ENCODE measurements around the gene VSX1. TPM values are rescaled to one million over a fixed set of nuclear protein-coding genes. Genes with fewer than 3 reads are reported as not detected.

VSX1 gene
- total and polyA plus RNA-seq, 2 experiments from 2014 or later: not detected

- no peak for DNase-seq (ENCODE audit: low spot score)
- 15% methylated on average over 38 of the region's 38 CpGs for WGBS (ENCODE audit: low lambda C conversion rate, missing lambda C conversion rate)
- Histone ChIP-seq H3K9me2 (replicated peaks; ENCODE audit: insufficient read depth) (no peaks in the 10 kb centered on the region), H3K4me3 (no peak overlapping the region), H2AFZ (no peak overlapping the region), H3K79me2 (no peaks in the 10 kb centered on the region), H3K4me1 (ENCODE audit: insufficient read depth) (no peaks in the 10 kb centered on the region), H4K20me1 (ENCODE audit: insufficient read depth, poor library complexity, severe bottlenecking) (no peaks in the 10 kb centered on the region), H3K27ac (no peak overlapping the region), H3K4me2 (peak overlapping the region; percentile 73), H3K9me3 (ENCODE audit: low read depth) (no peaks in the 10 kb centered on the region), H3K27me3 (peaks cover 84% of the 10 kb centered on the region), H3K36me3 (replicated peaks; ENCODE audit: insufficient read depth, low read depth) (no peaks in the 10 kb centered on the region)
- TF ChIP-seq EZH2 (IDR thresholded peaks at IDR 0.05; ENCODE audit: borderline replicate concordance) (peak; percentile 67), EZH2phosphoT487 (IDR thresholded peaks at IDR 0.05; ENCODE audit: low read depth, severe bottlenecking, unreplicated experiment) (no peak), CTCF (IDR thresholded peaks at IDR 0.05; ENCODE audit: poor library complexity) (no peak)
These were observed 4.3 kb downstream of the VSX1 start for GRCh38 chr20:25077610-25078169.

GRCh38 chr20:25076731-25077609 is 5.0 kb downstream of the VSX1 start:
- no peaks in the 10 kb centered on the region for H3K79me2 ChIP-seq
- no peak overlapping the region for H3K27ac ChIP-seq
- DNase-seq (ENCODE audit: low spot score): no peak
- H3K4me2 ChIP-seq: peak overlapping the region; percentile 73
- H3K27me3 ChIP-seq: peaks cover 84% of the 10 kb centered on the region
- H2AFZ ChIP-seq: no peak overlapping the region
- H3K36me3 ChIP-seq (replicated peaks; ENCODE audit: insufficient read depth, low read depth): no peaks in the 10 kb centered on the region
- H3K9me2 ChIP-seq (replicated peaks; ENCODE audit: insufficient read depth): no peaks in the 10 kb centered on the region
- H3K4me1 ChIP-seq (ENCODE audit: insufficient read depth): no peaks in the 10 kb centered on the region
- no peaks in the 10 kb centered on the region for H4K20me1 ChIP-seq (ENCODE audit: insufficient read depth, poor library complexity, severe bottlenecking)
- H3K9me3 ChIP-seq (ENCODE audit: low read depth): no peaks in the 10 kb centered on the region
- H3K4me3 ChIP-seq: no peak overlapping the region
- TF ChIP-seq EZH2phosphoT487 (IDR thresholded peaks at IDR 0.05; ENCODE audit: low read depth, severe bottlenecking, unreplicated experiment) (no peak), EZH2 (IDR thresholded peaks at IDR 0.05; ENCODE audit: borderline replicate concordance) (no peak), CTCF (IDR thresholded peaks at IDR 0.05; ENCODE audit: poor library complexity) (peak; percentile 14)
- 50% methylated on average over 14 of the region's 14 CpGs for whole genome bisulfite sequencing (ENCODE audit: low lambda C conversion rate, missing lambda C conversion rate)

GRCh38 chr20:25076201-25076600 is 5.7 kb downstream of the VSX1 start:
- Histone ChIP-seq H4K20me1 (ENCODE audit: insufficient read depth, poor library complexity, severe bottlenecking) (no peaks in the 10 kb centered on the region), H3K9me2 (replicated peaks; ENCODE audit: insufficient read depth) (no peaks in the 10 kb centered on the region), H2AFZ (no peak overlapping the region), H3K36me3 (replicated peaks; ENCODE audit: insufficient read depth, low read depth) (no peaks in the 10 kb centered on the region), H3K79me2 (no peaks in the 10 kb centered on the region), H3K27me3 (peaks cover 84% of the 10 kb centered on the region), H3K4me2 (no peak overlapping the region), H3K4me3 (no peak overlapping the region), H3K27ac (no peak overlapping the region), H3K9me3 (ENCODE audit: low read depth) (no peaks in the 10 kb centered on the region), H3K4me1 (ENCODE audit: insufficient read depth) (no peaks in the 10 kb centered on the region)
- 54% methylated on average over 2 of the region's 2 CpGs for WGBS (ENCODE audit: low lambda C conversion rate, missing lambda C conversion rate)
- no peak for TF ChIP-seq CTCF (IDR thresholded peaks at IDR 0.05; ENCODE audit: poor library complexity)
- no peak for TF ChIP-seq EZH2phosphoT487 (IDR thresholded peaks at IDR 0.05; ENCODE audit: low read depth, severe bottlenecking, unreplicated experiment)
- TF ChIP-seq EZH2 (IDR thresholded peaks at IDR 0.05; ENCODE audit: borderline replicate concordance): no peak
- no peak for DNase-seq (ENCODE audit: low spot score)
